ENCODE results near the gene MRPL50. TPM values are rescaled to one million over a fixed set of nuclear protein-coding genes. Genes with fewer than 3 reads are reported as not detected.

MRPL50 gene
- polyA plus RNA-seq, 1 of the 3 experiments (the other 2 are of a cell fraction), result 6.3 TPM

DNA sequence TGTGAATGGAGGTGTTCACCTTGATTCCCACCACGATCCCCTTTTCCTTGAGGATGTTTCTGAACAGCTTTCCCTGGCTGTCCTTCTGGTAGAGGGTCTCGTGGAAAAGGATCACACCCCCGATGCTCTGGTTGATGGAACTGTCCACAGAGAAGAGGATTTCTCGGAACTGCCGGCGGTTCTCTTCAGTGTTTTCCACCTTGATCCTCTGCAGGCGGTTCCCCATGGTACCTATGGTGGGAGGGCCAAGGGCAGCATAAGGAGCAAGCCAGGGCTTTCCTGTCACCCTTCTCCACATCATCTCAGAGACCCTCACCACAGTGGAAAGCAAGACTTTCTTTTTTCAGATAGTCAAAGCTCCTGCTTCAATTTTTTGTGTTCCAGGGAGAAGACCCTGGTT is 31.3 kb upstream of the MRPL50 start:
- POLR2A ChIA-PET, result no interaction called here
- no peak overlapping the region for H3K27ac ChIP-seq (ENCODE audit: low read depth in 2 of 2, low read length in 1 of 2)
- no peaks in the 10 kb centered on the region for H3F3A ChIP-seq (replicated peaks; ENCODE audit: insufficient read depth)
- no peak for DNase-seq
- no peak overlapping the region for H3K4me3 ChIP-seq (ENCODE audit: low read depth in 2 of 2, low read length in 1 of 2)
- CTCF ChIA-PET, result interaction anchor here (1.6 kb wide), 1 partner anchor 29 kb away, joined by 5 read pairs; no protein-coding TSS in a partner anchor
- TF ChIP-seq EZH2phosphoT487 (IDR thresholded peaks at IDR 0.05; ENCODE audit: borderline replicate concordance, low read depth), result no peak
- TF ChIP-seq, protein P1, sequence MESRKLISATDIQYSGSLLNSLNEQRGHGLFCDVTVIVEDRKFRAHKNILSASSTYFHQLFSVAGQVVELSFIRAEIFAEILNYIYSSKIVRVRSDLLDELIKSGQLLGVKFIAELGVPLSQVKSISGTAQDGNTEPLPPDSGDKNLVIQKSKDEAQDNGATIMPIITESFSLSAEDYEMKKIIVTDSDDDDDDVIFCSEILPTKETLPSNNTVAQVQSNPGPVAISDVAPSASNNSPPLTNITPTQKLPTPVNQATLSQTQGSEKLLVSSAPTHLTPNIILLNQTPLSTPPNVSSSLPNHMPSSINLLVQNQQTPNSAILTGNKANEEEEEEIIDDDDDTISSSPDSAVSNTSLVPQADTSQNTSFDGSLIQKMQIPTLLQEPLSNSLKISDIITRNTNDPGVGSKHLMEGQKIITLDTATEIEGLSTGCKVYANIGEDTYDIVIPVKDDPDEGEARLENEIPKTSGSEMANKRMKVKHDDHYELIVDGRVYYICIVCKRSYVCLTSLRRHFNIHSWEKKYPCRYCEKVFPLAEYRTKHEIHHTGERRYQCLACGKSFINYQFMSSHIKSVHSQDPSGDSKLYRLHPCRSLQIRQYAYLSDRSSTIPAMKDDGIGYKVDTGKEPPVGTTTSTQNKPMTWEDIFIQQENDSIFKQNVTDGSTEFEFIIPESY (IDR thresholded peaks at IDR 0.05; ENCODE audit: borderline replicate concordance, low read depth), result no peak
- no peak for TF ChIP-seq EP300 (IDR thresholded peaks at IDR 0.05; ENCODE audit: borderline replicate concordance in 1 of 2, low read depth in 1 of 2, low read length in 1 of 2)
- TF ChIP-seq, protein P2, sequence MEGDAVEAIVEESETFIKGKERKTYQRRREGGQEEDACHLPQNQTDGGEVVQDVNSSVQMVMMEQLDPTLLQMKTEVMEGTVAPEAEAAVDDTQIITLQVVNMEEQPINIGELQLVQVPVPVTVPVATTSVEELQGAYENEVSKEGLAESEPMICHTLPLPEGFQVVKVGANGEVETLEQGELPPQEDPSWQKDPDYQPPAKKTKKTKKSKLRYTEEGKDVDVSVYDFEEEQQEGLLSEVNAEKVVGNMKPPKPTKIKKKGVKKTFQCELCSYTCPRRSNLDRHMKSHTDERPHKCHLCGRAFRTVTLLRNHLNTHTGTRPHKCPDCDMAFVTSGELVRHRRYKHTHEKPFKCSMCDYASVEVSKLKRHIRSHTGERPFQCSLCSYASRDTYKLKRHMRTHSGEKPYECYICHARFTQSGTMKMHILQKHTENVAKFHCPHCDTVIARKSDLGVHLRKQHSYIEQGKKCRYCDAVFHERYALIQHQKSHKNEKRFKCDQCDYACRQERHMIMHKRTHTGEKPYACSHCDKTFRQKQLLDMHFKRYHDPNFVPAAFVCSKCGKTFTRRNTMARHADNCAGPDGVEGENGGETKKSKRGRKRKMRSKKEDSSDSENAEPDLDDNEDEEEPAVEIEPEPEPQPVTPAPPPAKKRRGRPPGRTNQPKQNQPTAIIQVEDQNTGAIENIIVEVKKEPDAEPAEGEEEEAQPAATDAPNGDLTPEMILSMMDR (IDR thresholded peaks at IDR 0.05), result no peak
- TF ChIP-seq, protein P3, sequence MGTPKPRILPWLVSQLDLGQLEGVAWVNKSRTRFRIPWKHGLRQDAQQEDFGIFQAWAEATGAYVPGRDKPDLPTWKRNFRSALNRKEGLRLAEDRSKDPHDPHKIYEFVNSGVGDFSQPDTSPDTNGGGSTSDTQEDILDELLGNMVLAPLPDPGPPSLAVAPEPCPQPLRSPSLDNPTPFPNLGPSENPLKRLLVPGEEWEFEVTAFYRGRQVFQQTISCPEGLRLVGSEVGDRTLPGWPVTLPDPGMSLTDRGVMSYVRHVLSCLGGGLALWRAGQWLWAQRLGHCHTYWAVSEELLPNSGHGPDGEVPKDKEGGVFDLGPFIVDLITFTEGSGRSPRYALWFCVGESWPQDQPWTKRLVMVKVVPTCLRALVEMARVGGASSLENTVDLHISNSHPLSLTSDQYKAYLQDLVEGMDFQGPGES (IDR thresholded peaks at IDR 0.05; ENCODE audit: low read depth, low read length), result no peak
- TF ChIP-seq ELF1 (IDR thresholded peaks at IDR 0.05), result no peak
- H3K27me3 ChIP-seq (ENCODE audit: insufficient read depth), result no peaks in the 10 kb centered on the region; the same call in 1 of the 2 replicates
- no peaks in the 10 kb centered on the region for H3K9me3 ChIP-seq
- H3K9me2 ChIP-seq, result no peaks in the 10 kb centered on the region
- H3K36me3 ChIP-seq (replicated peaks in 1 of 2; ENCODE audit: control insufficient read depth in 1 of 2, insufficient read depth in 2 of 2, low read length in 1 of 2), result no peaks in the 10 kb centered on the region
- no peak overlapping the region for H3K9ac ChIP-seq
- 54% methylated on average over 7 of the region's 7 CpGs for WGBS (ENCODE audit: low lambda C conversion rate)
- H3K79me2 ChIP-seq (ENCODE audit: insufficient read depth), result no peaks in the 10 kb centered on the region
- H3K4me2 ChIP-seq, result no peak overlapping the region
- H4K20me1 ChIP-seq (ENCODE audit: insufficient read depth), result no peaks in the 10 kb centered on the region
- no peaks in the 10 kb centered on the region; a peak in 1 of 4 replicates for H3K4me1 ChIP-seq (ENCODE audit: control insufficient read depth in 1 of 2, insufficient read depth in 2 of 2, low read depth in 1 of 2, low read length in 1 of 2)
- H2AFZ ChIP-seq (ENCODE audit: low read depth), result no peak overlapping the region

DNA sequence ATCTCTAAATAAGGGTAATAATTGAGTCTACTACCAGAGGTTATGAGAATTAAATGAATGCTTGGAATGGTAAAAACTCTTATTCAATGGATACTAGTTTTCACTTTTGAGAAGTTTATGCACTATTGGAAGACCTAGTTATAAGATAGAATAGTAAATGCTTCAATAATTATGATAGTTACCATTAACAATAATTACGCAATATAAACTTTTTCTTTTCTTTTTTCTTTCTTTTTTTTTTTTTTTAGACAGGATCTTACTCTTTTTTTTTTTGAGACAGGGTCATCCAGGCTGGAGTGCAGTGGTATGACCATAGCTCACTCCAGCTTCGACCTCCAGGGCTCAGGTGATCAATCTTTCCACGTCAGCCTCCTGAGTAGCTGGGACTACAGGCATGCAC is 30.5 kb upstream of the MRPL50 start:
- Histone ChIP-seq H4K20me1 (ENCODE audit: insufficient read depth) (no peaks in the 10 kb centered on the region), H3K4me1 (ENCODE audit: control insufficient read depth in 1 of 2, insufficient read depth in 2 of 2, low read depth in 1 of 2, low read length in 1 of 2) (no peaks in the 10 kb centered on the region), H3K79me2 (ENCODE audit: insufficient read depth) (no peaks in the 10 kb centered on the region), H3K9me3 (no peaks in the 10 kb centered on the region), H3K4me2 (no peak overlapping the region), H3K36me3 (replicated peaks in 1 of 2; ENCODE audit: control insufficient read depth in 1 of 2, insufficient read depth in 2 of 2, low read length in 1 of 2) (no peaks in the 10 kb centered on the region), H3F3A (replicated peaks; ENCODE audit: insufficient read depth) (no peaks in the 10 kb centered on the region), H3K27me3 (ENCODE audit: insufficient read depth) (no peaks in the 10 kb centered on the region; the same call in 1 of the 2 replicates), H3K9ac (no peak overlapping the region), H3K4me3 (ENCODE audit: low read depth in 2 of 2, low read length in 1 of 2) (no peak overlapping the region), H2AFZ (ENCODE audit: low read depth) (no peak overlapping the region), H3K9me2 (no peaks in the 10 kb centered on the region), H3K27ac (ENCODE audit: low read depth in 2 of 2, low read length in 1 of 2) (no peak overlapping the region)
- DNase-seq, result no peak
- ChIA-PET POLR2A (no interaction called here), CTCF (interaction anchor here (1.1 kb wide), 1 partner anchor 20 kb away, joined by 3 read pairs; no protein-coding TSS in a partner anchor)
- WGBS (ENCODE audit: low lambda C conversion rate), result 20% methylated on average over 3 of the region's 3 CpGs
- no peak for TF ChIP-seq TEAD4 (IDR thresholded peaks at IDR 0.05; ENCODE audit: borderline replicate concordance, insufficient read depth)
- TF ChIP-seq NFIC (IDR thresholded peaks at IDR 0.05; ENCODE audit: borderline replicate concordance), result no peak
- TF ChIP-seq NRF1 (IDR thresholded peaks at IDR 0.05; ENCODE audit: low read depth, low read length), result no peak
- no peak for TF ChIP-seq RCOR1 (IDR thresholded peaks at IDR 0.05; ENCODE audit: low read length)
- TF ChIP-seq MEF2A (IDR thresholded peaks at IDR 0.05; ENCODE audit: borderline replicate concordance, low read depth), result no peak
- TF ChIP-seq GABPA (IDR thresholded peaks at IDR 0.05; ENCODE audit: low read depth), result no peak
- TF ChIP-seq RXRA (IDR thresholded peaks at IDR 0.05; ENCODE audit: borderline replicate concordance, low read depth), result no peak
- TF ChIP-seq, protein P4, sequence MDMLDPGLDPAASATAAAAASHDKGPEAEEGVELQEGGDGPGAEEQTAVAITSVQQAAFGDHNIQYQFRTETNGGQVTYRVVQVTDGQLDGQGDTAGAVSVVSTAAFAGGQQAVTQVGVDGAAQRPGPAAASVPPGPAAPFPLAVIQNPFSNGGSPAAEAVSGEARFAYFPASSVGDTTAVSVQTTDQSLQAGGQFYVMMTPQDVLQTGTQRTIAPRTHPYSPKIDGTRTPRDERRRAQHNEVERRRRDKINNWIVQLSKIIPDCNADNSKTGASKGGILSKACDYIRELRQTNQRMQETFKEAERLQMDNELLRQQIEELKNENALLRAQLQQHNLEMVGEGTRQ (IDR thresholded peaks at IDR 0.05; ENCODE audit: borderline replicate concordance, low read depth, low read length), result no peak
- TF ChIP-seq, protein P3 (IDR thresholded peaks at IDR 0.05; ENCODE audit: low read depth, low read length), result no peak
- TF ChIP-seq, protein P5, sequence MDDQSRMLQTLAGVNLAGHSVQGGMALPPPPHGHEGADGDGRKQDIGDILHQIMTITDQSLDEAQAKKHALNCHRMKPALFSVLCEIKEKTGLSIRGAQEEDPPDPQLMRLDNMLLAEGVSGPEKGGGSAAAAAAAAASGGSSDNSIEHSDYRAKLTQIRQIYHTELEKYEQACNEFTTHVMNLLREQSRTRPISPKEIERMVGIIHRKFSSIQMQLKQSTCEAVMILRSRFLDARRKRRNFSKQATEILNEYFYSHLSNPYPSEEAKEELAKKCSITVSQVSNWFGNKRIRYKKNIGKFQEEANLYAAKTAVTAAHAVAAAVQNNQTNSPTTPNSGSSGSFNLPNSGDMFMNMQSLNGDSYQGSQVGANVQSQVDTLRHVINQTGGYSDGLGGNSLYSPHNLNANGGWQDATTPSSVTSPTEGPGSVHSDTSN (IDR thresholded peaks at IDR 0.05), result no peak
